Prostate gland (tissue), 2 donors: Measurements from ENCODE around the gene MGST3. TPM values are rescaled to one million over a fixed set of nuclear protein-coding genes. Genes with fewer than 3 reads are reported as not detected.

ENCODE experiments used
- DNase-seq: peaks from one replicate; pipeline ENCODE4 v3.0.0-alpha.2; 2019; ENCODE audit warnings: low spot score
- H3K27ac ChIP-seq, 2 donors: fragments of 200-600 bp; sonication (generic); 2 replicates each; pipeline ENCODE4 v1.5.1; 2017 to 2019
- H3K27me3 ChIP-seq: fragments of 200-600 bp; sonication (generic); replicated peaks from 2 replicates; pipeline ENCODE4 v1.5.1; 2019; ENCODE audit not compliant: insufficient read depth
- H3K36me3 ChIP-seq, 2 donors: fragments of 200-600 bp; sonication (generic); 1 replicate in 1 of 2; 2 replicates in 1 of 2; pipeline versions ENCODE4 v1.5.1 to v1.8.1; 2017 to 2019
- H3K4me1 ChIP-seq: fragments of 200-600 bp; sonication (generic); replicated peaks from 2 replicates; pipeline ENCODE4 v1.5.1; 2019
- H3K4me3 ChIP-seq, 2 donors: fragments of 200-600 bp; sonication (generic); 2 replicates each; pipeline ENCODE4 v1.5.1; 2017 to 2019
- H3K9me3 ChIP-seq: fragments of 200-600 bp; sonication (generic); 2 replicates; pipeline ENCODE4 v1.5.1; 2017
- POLR2A ChIP-seq: fragments of 450-650 bp; IDR thresholded peaks from one replicate; pipeline ENCODE4 v1.6.1; 2016; ENCODE audit warnings: antibody characterized with exemption, mild to moderate bottlenecking
- POLR2AphosphoS5 ChIP-seq: sonication (generic); formaldehyde crosslinking; IDR thresholded peaks from one replicate; pipeline ENCODE4 v1.6.1; 2017; ENCODE audit warnings: antibody characterized with exemption
- WGBS: methylation state at CpG from one replicate; pipeline ENCODE4 v1.1.5; 2018; 5-methylcytosine and 5-hydroxymethylcytosine counted together
- intact Hi-C: fragments of 100-400 bp; cut with DNase I; formaldehyde crosslinking; loops from one replicate; pipeline ENCODE4 v1.14.2; 2022
- total RNA-seq, 2 donors: library from RNA; depleted of rRNA; stranded (reverse); fragments of >200 nt; gene quantifications; one replicate each; pipeline ENCODE4 v1.1.0, GENCODE V29; 2016
- TF ChIP-seq, protein P1 (sequence below), 4 experiments: fragments of 200-600 bp in 2 of 4; fragments of 450-650 bp in 2 of 4; sonication (generic) in 2 of 4; IDR thresholded peaks; 1 replicate in 3 of 4; 2 replicates in 1 of 4; pipeline ENCODE4 v1.5.1; 2016 to 2019; ENCODE audit warnings: antibody characterized with exemption in 4 of 4, mild to moderate bottlenecking in 2 of 4, moderate library complexity in 2 of 4

The MGST3 gene
- total RNA-seq, 2 donors from 2014 or later, result 209 to 270 TPM

DNA sequence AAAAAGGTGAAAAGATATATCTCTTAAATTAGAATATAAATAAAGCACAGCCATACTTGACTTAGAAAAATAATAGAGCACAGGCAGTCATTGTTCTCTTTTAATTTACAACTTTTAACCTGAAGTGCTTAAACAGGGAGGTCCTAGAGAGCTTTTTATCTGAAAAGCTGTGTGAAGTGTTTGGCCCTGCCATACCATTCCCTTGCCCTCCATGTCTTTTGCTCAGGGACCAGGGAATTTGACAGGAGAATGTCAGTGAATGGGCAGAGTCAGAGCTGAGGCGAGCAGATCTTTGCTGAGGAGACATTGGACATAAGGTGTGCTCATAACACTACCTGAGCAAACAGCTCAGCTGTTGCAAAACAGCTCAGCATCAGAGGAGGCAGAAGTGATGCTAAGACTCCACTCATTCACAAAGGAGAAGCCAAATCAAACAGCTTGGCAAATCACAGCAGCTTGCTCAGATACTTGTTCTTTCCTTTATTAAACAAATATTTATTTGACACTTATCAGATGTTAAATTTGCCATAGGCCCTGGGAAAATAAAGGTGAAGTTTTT, 14.9 kb upstream of the MGST3 start:
- intact Hi-C loops, result no loop called here
- TF ChIP-seq POLR2A (no peak), POLR2AphosphoS5 (peak; percentile 52)

DNA sequence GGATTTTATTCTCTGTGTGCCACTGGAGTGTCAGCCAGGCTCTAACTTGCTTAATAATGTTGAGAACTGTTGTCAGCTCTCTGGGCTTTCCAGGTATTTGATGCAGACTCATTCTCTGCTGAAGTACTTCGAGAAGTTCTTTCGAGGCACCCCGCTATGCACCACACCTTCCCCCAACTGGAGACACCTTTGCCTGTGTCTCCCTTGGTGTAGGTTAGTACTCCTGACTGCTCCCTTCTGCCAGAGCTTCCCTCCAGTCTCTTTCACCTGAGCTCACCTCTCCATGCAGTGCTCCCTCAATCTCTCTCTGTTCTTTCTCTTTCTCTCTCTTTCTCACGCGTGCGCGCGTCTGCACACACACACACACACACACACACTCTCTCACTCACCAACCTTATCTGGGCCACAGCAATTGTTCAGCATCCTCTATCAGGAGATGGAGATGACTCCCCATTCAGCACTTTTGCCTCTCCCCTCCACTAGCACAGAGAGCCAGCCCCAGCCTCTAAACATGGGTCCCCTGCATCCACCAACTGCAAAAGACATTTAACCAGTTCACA, 14.0 kb upstream of the MGST3 start:
- no peaks in the 10 kb centered on the region for H3K27me3 ChIP-seq
- H3K4me1 ChIP-seq, result no peaks in the 10 kb centered on the region
- H3K4me3 ChIP-seq, result no peak overlapping the region
- no peak for DNase-seq
- no peaks in the 10 kb centered on the region for H3K36me3 ChIP-seq
- TF ChIP-seq POLR2A (no peak), POLR2AphosphoS5 (no peak)
- TF ChIP-seq, protein P1, sequence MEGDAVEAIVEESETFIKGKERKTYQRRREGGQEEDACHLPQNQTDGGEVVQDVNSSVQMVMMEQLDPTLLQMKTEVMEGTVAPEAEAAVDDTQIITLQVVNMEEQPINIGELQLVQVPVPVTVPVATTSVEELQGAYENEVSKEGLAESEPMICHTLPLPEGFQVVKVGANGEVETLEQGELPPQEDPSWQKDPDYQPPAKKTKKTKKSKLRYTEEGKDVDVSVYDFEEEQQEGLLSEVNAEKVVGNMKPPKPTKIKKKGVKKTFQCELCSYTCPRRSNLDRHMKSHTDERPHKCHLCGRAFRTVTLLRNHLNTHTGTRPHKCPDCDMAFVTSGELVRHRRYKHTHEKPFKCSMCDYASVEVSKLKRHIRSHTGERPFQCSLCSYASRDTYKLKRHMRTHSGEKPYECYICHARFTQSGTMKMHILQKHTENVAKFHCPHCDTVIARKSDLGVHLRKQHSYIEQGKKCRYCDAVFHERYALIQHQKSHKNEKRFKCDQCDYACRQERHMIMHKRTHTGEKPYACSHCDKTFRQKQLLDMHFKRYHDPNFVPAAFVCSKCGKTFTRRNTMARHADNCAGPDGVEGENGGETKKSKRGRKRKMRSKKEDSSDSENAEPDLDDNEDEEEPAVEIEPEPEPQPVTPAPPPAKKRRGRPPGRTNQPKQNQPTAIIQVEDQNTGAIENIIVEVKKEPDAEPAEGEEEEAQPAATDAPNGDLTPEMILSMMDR (IDR thresholded peaks at IDR 0.05), result no peak
- no peak overlapping the region for H3K27ac ChIP-seq
- WGBS, result 93% methylated on average over 8 of the region's 8 CpGs
- intact Hi-C loops, result no loop called here
- H3K9me3 ChIP-seq, result no peaks in the 10 kb centered on the region

More for the DNA sequence above, 14.9 kb upstream of the MGST3 start:
- no peaks in the 10 kb centered on the region for H3K27me3 ChIP-seq
- no peaks in the 10 kb centered on the region for H3K9me3 ChIP-seq
- H3K4me3 ChIP-seq, result no peak overlapping the region
- H3K27ac ChIP-seq, result no peak overlapping the region
- 50% methylated on average over 1 of the region's 1 CpG for WGBS
- H3K4me1 ChIP-seq, result no peaks in the 10 kb centered on the region
- peak; percentile 17 for DNase-seq
- H3K36me3 ChIP-seq, result no peaks in the 10 kb centered on the region

DNA sequence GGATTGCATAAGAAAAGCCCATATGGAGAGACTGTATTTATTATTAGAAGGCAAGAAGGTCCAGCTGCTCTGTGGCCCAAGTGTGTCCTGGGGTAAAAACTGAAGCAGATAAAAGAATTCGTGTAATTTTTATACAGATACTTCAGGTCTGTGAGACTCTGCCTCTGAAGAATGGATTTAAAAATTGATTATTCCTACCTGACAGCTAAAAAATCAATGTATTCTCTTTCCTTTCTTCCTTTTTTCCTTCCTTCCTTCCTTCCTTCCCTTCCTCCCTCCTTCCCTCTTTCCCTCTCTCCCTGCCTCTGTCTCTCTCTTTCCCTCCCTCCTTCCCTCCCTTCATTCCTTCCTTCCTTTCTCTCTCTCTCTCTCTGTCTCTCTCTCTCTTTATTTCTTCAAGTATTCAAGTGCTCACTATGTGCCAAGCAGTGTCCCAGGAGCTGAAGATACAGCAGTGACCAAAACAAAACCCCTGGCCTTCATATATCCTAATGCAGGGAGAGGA, 11.3 kb upstream of the MGST3 start:
- no peaks in the 10 kb centered on the region for H3K36me3 ChIP-seq
- H3K9me3 ChIP-seq, result no peaks in the 10 kb centered on the region
- WGBS, result 73% methylated on average over 1 of the region's 1 CpG
- no peaks in the 10 kb centered on the region for H3K4me1 ChIP-seq
- no peak for TF ChIP-seq POLR2AphosphoS5
- TF ChIP-seq, protein P1 (IDR thresholded peaks at IDR 0.05), result no peak
- no peak for TF ChIP-seq POLR2A
- no peak overlapping the region for H3K27ac ChIP-seq
- intact Hi-C loops, result no loop called here
- no peaks in the 10 kb centered on the region for H3K27me3 ChIP-seq
- DNase-seq, result no peak
- H3K4me3 ChIP-seq, result no peak overlapping the region

DNA sequence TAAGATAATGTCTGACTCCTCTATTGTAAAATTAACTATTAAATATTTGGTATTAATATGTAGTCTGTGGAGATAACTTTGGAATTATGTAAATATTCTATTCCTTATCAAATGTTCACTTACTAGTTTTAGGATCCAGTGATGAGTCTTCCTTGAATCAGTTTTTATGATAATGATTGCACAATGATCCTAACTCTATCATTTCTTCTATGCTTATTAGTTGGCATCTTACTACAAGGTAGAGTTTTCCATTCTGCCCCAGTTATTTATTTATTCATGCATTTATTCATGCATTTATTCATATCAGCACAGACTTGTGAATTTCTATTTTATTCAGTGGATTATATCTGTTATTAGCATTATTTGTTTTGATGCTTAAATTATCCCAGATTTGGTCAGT, 7.4 kb upstream of the MGST3 start:
- Histone ChIP-seq H3K27me3 (no peaks in the 10 kb centered on the region), H3K9me3 (no peaks in the 10 kb centered on the region), H3K4me1 (no peaks in the 10 kb centered on the region), H3K36me3 (no peaks in the 10 kb centered on the region), H3K27ac (no peak overlapping the region), H3K4me3 (no peak overlapping the region)
- TF ChIP-seq POLR2A, result no peak
- TF ChIP-seq, protein P1 (IDR thresholded peaks at IDR 0.05), result no peak
- TF ChIP-seq POLR2AphosphoS5, result no peak
- no peak for DNase-seq
- intact Hi-C loops, result no loop called here

DNA sequence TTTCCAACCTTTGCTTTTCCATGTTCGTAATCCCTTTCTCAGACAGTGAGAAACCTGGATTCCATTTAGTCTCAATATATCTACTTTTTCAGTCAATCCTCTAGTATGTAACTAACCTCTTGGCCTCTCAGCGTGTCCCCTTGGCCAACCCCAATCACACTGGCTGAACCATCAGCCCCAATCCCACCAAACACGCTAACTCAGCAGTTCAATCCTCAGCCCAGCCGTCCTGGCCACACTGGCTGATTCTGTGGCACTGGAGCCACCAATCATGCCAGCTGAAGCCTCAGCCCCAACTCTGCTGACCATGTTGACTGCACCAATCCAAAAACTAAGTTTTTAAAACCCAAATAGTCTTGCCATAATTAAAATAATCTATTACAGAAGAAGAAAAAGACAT, 6.6 kb upstream of the MGST3 start:
- TF ChIP-seq, protein P1 (IDR thresholded peaks at IDR 0.05), result no peak
- TF ChIP-seq POLR2A, result no peak
- TF ChIP-seq POLR2AphosphoS5, result no peak
- WGBS, result 88% methylated on average over 4 of the region's 4 CpGs
- Histone ChIP-seq H3K9me3 (no peaks in the 10 kb centered on the region), H3K4me1 (no peaks in the 10 kb centered on the region), H3K36me3 (no peaks in the 10 kb centered on the region), H3K27ac (no peak overlapping the region), H3K4me3 (no peak overlapping the region), H3K27me3 (no peaks in the 10 kb centered on the region)
- no peak for DNase-seq
- intact Hi-C loops, result no loop called here
